H1 (cell line): ENCODE measurements around the gene ZNF521. TPM values are rescaled to one million over a fixed set of nuclear protein-coding genes. Genes with fewer than 3 reads are reported as not detected.

Experiments
- CTCF ChIA-PET: fragments of 300-600 bp; sonication (Branson Sonifier 250); formaldehyde crosslinking; loops from one replicate; lab custom pipeline; 2021; ENCODE audit not compliant: partially characterized antibody; lab: Charles Lee
- POLR2A ChIA-PET: fragments of 300-600 bp; sonication (Branson Sonifier 250); formaldehyde crosslinking; loops from one replicate; lab custom pipeline; 2021; ENCODE audit warnings: inconsistent platforms; ENCODE audit not compliant: partially characterized antibody; lab: Charles Lee
- DNase-seq, 2 experiments: peaks; one replicate each; pipeline versions ENCODE4 v3.0.0 to v3.0.0-alpha.2; 2010 to 2022; ENCODE audit warnings: low spot score in 2 of 2, low read depth in 1 of 2, mixed read lengths in 1 of 2
- FAIRE-seq: peaks from 2 replicates; lab custom pipeline; 2011; peaks lifted over from hg19 to GRCh38; lab: Jason Lieb, UNC
- H2AFZ ChIP-seq: 2 replicates; pipeline ENCODE4 v1.8.1; 2012; ENCODE audit warnings: low read length, inconsistent platforms
- H2AK5ac ChIP-seq: 2 replicates; pipeline ENCODE4 v1.6.1; 2013; ENCODE audit warnings: low read depth, low read length
- H2BK120ac ChIP-seq: replicated peaks from 2 replicates; pipeline ENCODE3; 2013; ENCODE audit warnings: low read depth, low read length, inconsistent platforms
- H2BK12ac ChIP-seq: 2 replicates; pipeline ENCODE4 v1.6.1; 2013; ENCODE audit warnings: low read depth, low read length
- H2BK15ac ChIP-seq: 2 replicates; pipeline ENCODE4 v1.6.1; 2013; ENCODE audit warnings: low read length
- H2BK20ac ChIP-seq: 2 replicates; pipeline ENCODE4 v1.6.1; 2013; ENCODE audit warnings: low read length
- H2BK5ac ChIP-seq: 2 replicates; pipeline ENCODE4 v1.6.1; 2013; ENCODE audit warnings: low read depth, low read length
- H3K14ac ChIP-seq: 2 replicates; pipeline ENCODE4 v1.6.1; 2013; ENCODE audit warnings: inconsistent platforms; ENCODE audit not compliant: insufficient read length
- H3K18ac ChIP-seq: 2 replicates; pipeline ENCODE4 v1.6.1; 2013; ENCODE audit warnings: low read length; ENCODE audit errors: extremely low read depth
- H3K23ac ChIP-seq: 2 replicates; pipeline ENCODE4 v1.6.1; 2013; ENCODE audit warnings: inconsistent platforms; ENCODE audit not compliant: insufficient read length
- H3K23me2 ChIP-seq: 2 replicates; pipeline ENCODE4 v1.6.1; 2013; ENCODE audit warnings: low read depth, low read length
- H3K27ac ChIP-seq: 2 replicates; pipeline ENCODE4 v1.6.1; 2011; ENCODE audit warnings: low read depth, low read length, inconsistent platforms
- H3K27me3 ChIP-seq, 4 experiments: replicated peaks in 1 of 4; 1 replicate in 1 of 4; 2 replicates in 3 of 4; pipeline versions ENCODE4 v1.6.1 to v1.8.1; 2011 to 2013; ENCODE audit warnings: low read length in 3 of 4, mild to moderate bottlenecking in 3 of 4, inconsistent platforms in 2 of 4, mixed read lengths in 2 of 4, moderate library complexity in 1 of 4; ENCODE audit not compliant: control insufficient read depth in 3 of 4, insufficient read depth in 3 of 4; ENCODE audit errors: extremely low read depth in 1 of 4
- H3K36me3 ChIP-seq, 4 experiments: 2 replicates each; pipeline versions ENCODE4 v1.6.1 to v1.8.1; 2011 to 2013; ENCODE audit warnings: mild to moderate bottlenecking in 4 of 4, low read length in 3 of 4, moderate library complexity in 2 of 4, control low read depth in 1 of 4, inconsistent platforms in 1 of 4; ENCODE audit not compliant: insufficient read depth in 4 of 4, control insufficient read depth in 2 of 4
- H3K4ac ChIP-seq: replicated peaks from 2 replicates; pipeline ENCODE3; 2013; ENCODE audit warnings: low read length, low read depth, mixed read lengths, inconsistent platforms; ENCODE audit not compliant: insufficient read length
- H3K4me1 ChIP-seq, 4 experiments: replicated peaks in 1 of 4; 1 replicate in 1 of 4; 2 replicates in 3 of 4; pipeline versions ENCODE4 v1.6.1 to v1.8.1; 2011 to 2013; ENCODE audit warnings: low read length in 3 of 4, inconsistent platforms in 2 of 4, mixed read lengths in 1 of 4; ENCODE audit not compliant: insufficient read depth in 4 of 4, control insufficient read depth in 3 of 4
- H3K4me2 ChIP-seq, 2 experiments: 2 replicates each; pipeline versions ENCODE4 v1.6.1 to v1.8.1; 2011 to 2013; ENCODE audit warnings: low read depth in 2 of 2, low read length in 2 of 2, control low read depth in 1 of 2, inconsistent platforms in 1 of 2, mild to moderate bottlenecking in 1 of 2; ENCODE audit not compliant: insufficient read depth in 1 of 2
- H3K4me3 ChIP-seq, 4 experiments: fragments of 200-600, 300-600 bp in 1 of 4; sonication (generic), shearing (Covaris generic), sonication (Bioruptor Twin) in 1 of 4; 2 replicates each; pipeline versions ENCODE4 v1.5.1 to v1.8.1; 2011 to 2016; ENCODE audit warnings: low read length in 4 of 4, low read depth in 3 of 4, control low read depth in 2 of 4, inconsistent platforms in 2 of 4, mild to moderate bottlenecking in 2 of 4, mixed read lengths in 1 of 4, moderate library complexity in 1 of 4; ENCODE audit not compliant: insufficient read depth in 2 of 4; ENCODE audit errors: extremely low read depth in 1 of 4
- H3K56ac ChIP-seq: replicated peaks from 2 replicates; pipeline ENCODE3; 2013; ENCODE audit warnings: low read depth, mild to moderate bottlenecking, mixed read lengths, low read length, inconsistent platforms; ENCODE audit not compliant: insufficient read length
- H3K79me1 ChIP-seq: 2 replicates; pipeline ENCODE4 v1.6.1; 2013; ENCODE audit warnings: low read depth, low read length, control low read depth
- H3K79me2 ChIP-seq, 2 experiments: 2 replicates each; pipeline versions ENCODE4 v1.6.1 to v1.8.1; 2012 to 2013; ENCODE audit warnings: low read length in 2 of 2, mild to moderate bottlenecking in 2 of 2, inconsistent platforms in 1 of 2; ENCODE audit not compliant: insufficient read depth in 2 of 2, control insufficient read depth in 1 of 2
- H3K9ac ChIP-seq, 4 experiments: replicated peaks in 1 of 4; 1 replicate in 1 of 4; 2 replicates in 3 of 4; pipeline versions ENCODE4 v1.6.1 to v1.8.1; 2011 to 2013; ENCODE audit warnings: low read depth in 3 of 4, low read length in 3 of 4, control low read depth in 2 of 4, mild to moderate bottlenecking in 2 of 4, moderate library complexity in 2 of 4, inconsistent platforms in 1 of 4; ENCODE audit errors: extremely low read depth in 1 of 4
- H3K9me3 ChIP-seq, 2 experiments: 2 replicates each; pipeline versions ENCODE4 v1.6.1 to v1.8.1; 2012 to 2013; ENCODE audit warnings: mild to moderate bottlenecking in 2 of 2, moderate library complexity in 2 of 2, control low read depth in 1 of 2, inconsistent platforms in 1 of 2, low read depth in 1 of 2, low read length in 1 of 2, mixed read lengths in 1 of 2; ENCODE audit not compliant: insufficient read depth in 2 of 2
- H4K20me1 ChIP-seq, 2 experiments: replicated peaks in 1 of 2; 2 replicates each; pipeline versions ENCODE3 to v1.8.1; 2011 to 2013; ENCODE audit warnings: inconsistent platforms in 2 of 2, low read length in 2 of 2, mild to moderate bottlenecking in 1 of 2; ENCODE audit not compliant: insufficient read depth in 2 of 2, control insufficient read depth in 1 of 2
- H4K5ac ChIP-seq: 2 replicates; pipeline ENCODE4 v1.6.1; 2013; ENCODE audit warnings: low read length, low read depth, mixed read lengths, inconsistent platforms; ENCODE audit not compliant: insufficient read length
- H4K8ac ChIP-seq: 2 replicates; pipeline ENCODE4 v1.8.0; 2013; ENCODE audit warnings: mild to moderate bottlenecking, moderate library complexity, low read length, inconsistent platforms; ENCODE audit not compliant: insufficient read depth; ENCODE audit errors: extremely low read depth
- H4K91ac ChIP-seq: replicated peaks from 2 replicates; pipeline ENCODE3; 2013; ENCODE audit warnings: low read length, mixed read lengths, inconsistent platforms; ENCODE audit not compliant: insufficient read length
- CREB1 ChIP-seq: IDR thresholded peaks from 2 replicates; pipeline ENCODE4 v1.6.1; 2012; ENCODE audit warnings: inconsistent platforms
- CTBP2 ChIP-seq: IDR thresholded peaks from 2 replicates; pipeline ENCODE4 v1.7.0; 2011; ENCODE audit warnings: borderline replicate concordance, mild to moderate bottlenecking, moderate library complexity, mixed read lengths, low read length; ENCODE audit not compliant: insufficient read depth, insufficient read length
- KDM5A ChIP-seq: fragments of 200-600 bp; IDR thresholded peaks from 2 replicates; pipeline ENCODE4 v1.7.1; 2012; ENCODE audit warnings: mild to moderate bottlenecking, low read length, inconsistent platforms, mixed read lengths
- RAD21 ChIP-seq, 2 experiments: IDR thresholded peaks in 1 of 2; conservative IDR thresholded peaks in 1 of 2; 2 replicates each; pipeline ENCODE4 v1.6.1; 2011; ENCODE audit warnings: low read depth in 2 of 2, low read length in 2 of 2, improper control_type of control experiment in 1 of 2, inconsistent platforms in 1 of 2, mild to moderate bottlenecking in 1 of 2, moderate library complexity in 1 of 2
- TBP ChIP-seq: IDR thresholded peaks from 2 replicates; pipeline ENCODE4 v1.6.1; 2011; ENCODE audit warnings: low read depth, low read length, improper control_type of control experiment
- WGBS, 2 experiments: shearing (Covaris generic) in 1 of 2; methylation state at CpG; one replicate each; pipeline versions ENCODE4 v1.1.6 to v1.1.7; 2013 to 2015; ENCODE audit warnings: low lambda C conversion rate in 2 of 2, mixed read lengths in 2 of 2, inconsistent platforms in 1 of 2, low coverage in 1 of 2, missing lambda C conversion rate in 1 of 2; ENCODE audit not compliant: insufficient replicate concordance in 2 of 2, insufficient coverage in 1 of 2, insufficient read length in 1 of 2; ENCODE audit errors: extremely low coverage in 1 of 2, missing lambda C conversion rate in 1 of 2; 5-methylcytosine and 5-hydroxymethylcytosine counted together
- polyA plus RNA-seq, 7 experiments: library from polyadenylated mRNA; depleted of rRNA in 3 of 7; stranded (reverse) in 5 of 7; unstranded in 2 of 7; fragments of >200 nt in 5 of 7; fragments of 200-250 nt in 2 of 7; gene quantifications; 1 replicate in 5 of 7; 2 replicates in 1 of 7; 4 replicates in 1 of 7; pipeline versions ENCODE4 v1.2.1 to v1.2.3, GENCODE V29; 2011 to 2013; ENCODE audit warnings: missing spikeins in 2 of 7, mixed read lengths in 2 of 7
- total RNA-seq: library from RNA; stranded (reverse); fragmentation: NEBNext Ultra II Directional; extraction: Animal tissue kit (Norgen Biotek cat#: 25700); gene quantifications from 2 replicates; pipeline ENCODE4 v1.2.1, GENCODE V29; 2021

The ZNF521 gene
- total and polyA plus RNA-seq, 2 of the 8 experiments (the other 6 are each of a cell fraction or from before 2014, with no cell fraction given), result 9.5 to 15.8 TPM

- FAIRE-seq, result peak; percentile 36
- no peak overlapping the region for H2BK20ac ChIP-seq
- H4K8ac ChIP-seq, result no peak overlapping the region
- H3K27ac ChIP-seq, result no peak overlapping the region
- no peak overlapping the region for H2BK12ac ChIP-seq
- H3K14ac ChIP-seq, result no peak overlapping the region
- ChIA-PET CTCF (no interaction called here), POLR2A (interaction anchor here (1.2 kb wide), 1 partner anchor 12 kb away, joined by 4 read pairs; no protein-coding TSS in a partner anchor)
- TF ChIP-seq KDM5A (no peak), CREB1 (no peak), RAD21 (IDR thresholded peaks at IDR 0.05 in 1 of 2, conservative IDR thresholded peaks at IDR 0.05 in 1 of 2; ENCODE audit: low read depth in 2 of 2, low read length in 2 of 2) (no peak), CTBP2 (no peak), TBP (no peak)
- no peaks in the 10 kb centered on the region for H3K36me3 ChIP-seq
- no peak overlapping the region for H2AFZ ChIP-seq
- no peak overlapping the region for H2BK15ac ChIP-seq
- 88% methylated on average over 4 of the region's 4 CpGs; no CpG with 5 or more reads in 1 of the 2 experiments for WGBS, 2 experiments
- H3K4me3 ChIP-seq, result peak overlapping the region in 1 of 4 experiments; percentile 10; a peak in 1 of 8 replicates
- H3K27me3 ChIP-seq, result no peaks in the 10 kb centered on the region
- H3K79me1 ChIP-seq, result no peaks in the 10 kb centered on the region
- H4K91ac ChIP-seq, result no peak overlapping the region
- no peak overlapping the region for H2AK5ac ChIP-seq
- H2BK120ac ChIP-seq, result no peak overlapping the region
- H4K5ac ChIP-seq, result no peak overlapping the region
- H3K4me2 ChIP-seq, result no peak overlapping the region; a peak in 1 of 4 replicates
- H3K18ac ChIP-seq, result no peak overlapping the region; the same call in 1 of the 2 replicates
- H3K23ac ChIP-seq, result no peak overlapping the region
- H3K9ac ChIP-seq, result no peak overlapping the region
- H3K23me2 ChIP-seq, result no peaks in the 10 kb centered on the region
- H3K79me2 ChIP-seq, result no peaks in the 10 kb centered on the region
- no peak overlapping the region for H3K4ac ChIP-seq
- no peak overlapping the region for H3K56ac ChIP-seq
- no peaks in the 10 kb centered on the region for H4K20me1 ChIP-seq
- DNase-seq, result no peak
- H3K4me1 ChIP-seq, result peaks cover 0 to 7% (median 3%) of the 10 kb centered on the region in 4 experiments; a peak in 3 of 7 replicates
- H2BK5ac ChIP-seq, result no peak overlapping the region
- no peaks in the 10 kb centered on the region for H3K9me3 ChIP-seq
Observed at GRCh38 chr18:25192065-25192464, 159.9 kb downstream of the ZNF521 start.
